ENCODE data around the gene DPYSL4. TPM values are rescaled to one million over a fixed set of nuclear protein-coding genes. Genes with fewer than 3 reads are reported as not detected.

Gene DPYSL4
- total RNA-seq, 4 donors from 2014 or later: 1.5 to 5.0 TPM; not detected in 2

- Histone ChIP-seq H3K4me1 (peaks cover 0 to 7% of the 10 kb centered on the region in 2 donors), H3K27me3 (no peaks in the 10 kb centered on the region), H3K36me3 (no peaks in the 10 kb centered on the region), H3K9me3 (no peaks in the 10 kb centered on the region), H3K27ac (no peak overlapping the region), H3K4me3 (no peak overlapping the region)
- intact Hi-C loops (cut with DNase I; ENCODE audit: low total_unique reads): no loop called here
- DNase-seq: no peak
- TF ChIP-seq POLR2A (IDR thresholded peaks at IDR 0.05) (no peak), CTCF (IDR thresholded peaks at IDR 0.05) (no peak)
Observed at GRCh38 chr10:132225073-132225848, 38.5 kb downstream of the DPYSL4 start.

GRCh38 chr10:132225849-132226205, 39.1 kb downstream of the DPYSL4 start:
- H3K4me1 ChIP-seq: peaks cover 0 to 10% of the 10 kb centered on the region in 2 donors
- TF ChIP-seq CTCF (IDR thresholded peaks at IDR 0.05): no peak
- no peak for TF ChIP-seq POLR2A (IDR thresholded peaks at IDR 0.05)
- H3K27ac ChIP-seq: no peak overlapping the region
- H3K9me3 ChIP-seq: no peaks in the 10 kb centered on the region
- intact Hi-C loops (cut with DNase I; ENCODE audit: low total_unique reads): no loop called here
- no peak overlapping the region for H3K4me3 ChIP-seq
- no peak for DNase-seq
- no peaks in the 10 kb centered on the region for H3K27me3 ChIP-seq
- no peaks in the 10 kb centered on the region for H3K36me3 ChIP-seq

DNA sequence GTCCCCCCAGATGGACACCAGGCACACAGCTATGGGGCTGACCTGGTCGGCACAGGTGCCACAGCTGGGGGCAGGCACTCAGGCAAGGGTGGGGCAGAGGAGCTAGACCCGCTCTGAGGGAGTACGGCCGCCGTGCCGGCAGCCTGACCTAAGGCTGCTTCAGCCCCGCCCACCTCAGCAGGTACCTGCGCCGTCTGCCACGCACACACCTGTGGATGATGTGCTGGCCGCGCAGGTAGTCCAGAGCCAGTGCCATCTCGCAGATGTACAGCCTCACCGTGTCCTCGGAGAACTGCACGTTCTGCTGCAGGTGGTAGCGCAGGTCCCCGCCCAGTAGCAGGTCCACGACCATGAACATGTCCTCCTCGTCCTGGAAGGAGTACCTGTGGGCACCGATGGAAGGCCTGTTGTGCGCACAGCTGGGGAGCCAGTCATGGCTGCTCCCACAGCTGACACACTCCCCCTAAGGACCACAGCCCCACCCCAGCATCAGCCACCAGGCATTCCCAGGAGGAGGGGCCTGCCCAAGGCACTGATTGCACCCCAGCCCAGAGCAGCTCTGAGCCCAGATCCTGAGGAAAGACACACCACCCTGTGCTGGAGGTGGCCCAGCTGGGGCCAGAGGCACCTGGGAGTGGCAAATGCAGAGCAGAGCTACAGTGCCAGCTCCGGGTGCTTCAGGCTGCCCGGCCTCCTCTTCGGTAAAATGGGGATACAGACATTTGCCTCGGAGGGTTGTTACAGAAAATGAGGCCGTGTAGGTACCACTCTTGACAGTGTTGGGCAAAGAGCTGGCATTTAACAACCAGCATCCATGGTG, 40.0 kb downstream of the DPYSL4 start:
- no peaks in the 10 kb centered on the region for H3K36me3 ChIP-seq
- H3K27ac ChIP-seq: no peak overlapping the region
- peaks cover 0 to 10% of the 10 kb centered on the region in 2 donors for H3K4me1 ChIP-seq
- H3K4me3 ChIP-seq: no peak overlapping the region
- intact Hi-C loops (cut with DNase I; ENCODE audit: low total_unique reads): no loop called here
- DNase-seq: no peak
- TF ChIP-seq POLR2A (IDR thresholded peaks at IDR 0.05) (no peak), CTCF (IDR thresholded peaks at IDR 0.05) (no peak)
- no peaks in the 10 kb centered on the region for H3K9me3 ChIP-seq
- no peaks in the 10 kb centered on the region for H3K27me3 ChIP-seq

DNA sequence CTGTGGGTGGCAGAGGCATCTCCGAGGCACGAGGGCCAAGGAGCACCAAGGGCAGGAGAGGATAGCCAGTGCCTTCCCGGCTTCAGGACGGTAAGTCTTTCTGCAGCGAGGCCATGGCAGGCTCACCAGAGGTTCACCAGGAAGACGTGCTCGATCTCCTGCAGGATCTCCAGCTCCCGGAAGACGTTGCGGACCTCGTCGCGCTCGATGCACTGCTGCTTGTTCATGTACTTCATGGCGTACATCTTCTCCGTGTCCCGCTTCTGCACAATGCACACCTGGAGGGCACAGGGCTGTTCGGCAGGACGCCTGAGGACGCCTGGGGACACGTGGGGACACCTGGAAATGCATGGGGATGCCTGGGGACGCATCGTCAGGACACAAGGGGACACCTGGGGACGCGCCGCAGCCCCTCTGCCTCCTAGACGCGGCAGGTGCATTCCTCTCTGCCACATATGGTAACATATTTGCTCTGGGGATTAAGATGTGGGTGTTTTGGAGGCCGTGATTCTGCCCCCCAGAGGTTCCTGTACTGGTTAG, 41.2 kb downstream of the DPYSL4 start:
- intact Hi-C loops (cut with DNase I; ENCODE audit: low total_unique reads): no loop called here
- Histone ChIP-seq H3K36me3 (no peaks in the 10 kb centered on the region), H3K27ac (no peak overlapping the region), H3K9me3 (no peaks in the 10 kb centered on the region), H3K4me1 (peaks cover 0 to 7% of the 10 kb centered on the region in 2 donors), H3K4me3 (no peak overlapping the region), H3K27me3 (no peaks in the 10 kb centered on the region)
- DNase-seq: no peak
- TF ChIP-seq CTCF (IDR thresholded peaks at IDR 0.05) (no peak), POLR2A (IDR thresholded peaks at IDR 0.05) (no peak)

DNA sequence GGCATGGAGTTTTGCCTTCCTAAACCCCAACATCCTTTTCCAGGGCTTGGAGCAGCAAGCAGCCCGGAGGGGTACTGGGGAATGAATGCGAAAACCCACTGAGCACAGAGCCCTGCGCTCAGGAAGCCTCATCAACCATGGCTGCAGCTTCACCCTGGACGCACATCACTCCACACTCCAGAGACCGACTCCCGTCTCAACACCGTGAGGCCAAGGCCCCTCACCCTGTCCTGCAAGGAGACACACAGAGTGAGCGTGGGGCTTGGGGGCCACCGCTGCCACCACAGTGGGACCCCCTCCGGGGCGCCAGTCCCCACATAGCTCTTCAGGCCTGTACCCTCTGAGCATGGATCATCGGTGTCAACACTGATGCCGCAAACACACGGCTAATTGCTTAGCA, 41.9 kb downstream of the DPYSL4 start:
- intact Hi-C loops (cut with DNase I; ENCODE audit: low total_unique reads): no loop called here
- Histone ChIP-seq H3K27ac (no peak overlapping the region), H3K36me3 (no peaks in the 10 kb centered on the region), H3K27me3 (no peaks in the 10 kb centered on the region), H3K4me1 (peaks cover 0 to 2% of the 10 kb centered on the region in 2 donors), H3K4me3 (no peak overlapping the region), H3K9me3 (no peaks in the 10 kb centered on the region)
- DNase-seq: no peak
- TF ChIP-seq CTCF (IDR thresholded peaks at IDR 0.05) (no peak), POLR2A (IDR thresholded peaks at IDR 0.05) (no peak)
